Neural crest cell (in vitro differentiated cells): ENCODE results near the gene ROPN1L. TPM values are rescaled to one million over a fixed set of nuclear protein-coding genes. Genes with fewer than 3 reads are reported as not detected.

Experiments
- DNase-seq: peaks from one replicate; pipeline ENCODE4 v3.0.0; 2021; ENCODE audit warnings: low read depth, mixed read lengths, low spot score
- H3K27ac Mint-ChIP-seq: one replicate; pipeline ENCODE4 v1.8.0; 2021; ENCODE audit warnings: mild to moderate bottlenecking, mixed read lengths; ENCODE audit not compliant: unreplicated experiment
- H3K27me3 Mint-ChIP-seq: 2 replicates; pipeline ENCODE4 v1.8.0; 2021; ENCODE audit warnings: low read depth, mild to moderate bottlenecking, mixed read lengths
- H3K36me3 Mint-ChIP-seq: 2 replicates; pipeline ENCODE4 v1.8.0; 2021; ENCODE audit warnings: low read depth, mild to moderate bottlenecking, mixed read lengths
- H3K4me1 Mint-ChIP-seq: 2 replicates; pipeline ENCODE4 v1.8.0; 2021; ENCODE audit warnings: mixed read lengths
- H3K4me3 Mint-ChIP-seq: one replicate; pipeline ENCODE4 v1.8.0; 2021; ENCODE audit warnings: mild to moderate bottlenecking, mixed read lengths
- H3K9me3 Mint-ChIP-seq: 2 replicates; pipeline ENCODE4 v1.8.0; 2021; ENCODE audit warnings: mixed read lengths
- total RNA-seq: library from RNA; stranded (reverse); gene quantifications from 2 replicates; pipeline ENCODE4 v1.2.1, GENCODE V29; 2021
- TF ChIP-seq, protein P1 (sequence below): fragments of 200-600 bp; sonication (generic); conservative IDR thresholded peaks from 2 replicates; pipeline ENCODE4 v1.5.0; 2021; ENCODE audit warnings: antibody characterized with exemption, mild to moderate bottlenecking

Gene ROPN1L
- total RNA-seq, 1 donor from 2014 or later: 0.68 TPM

DNA sequence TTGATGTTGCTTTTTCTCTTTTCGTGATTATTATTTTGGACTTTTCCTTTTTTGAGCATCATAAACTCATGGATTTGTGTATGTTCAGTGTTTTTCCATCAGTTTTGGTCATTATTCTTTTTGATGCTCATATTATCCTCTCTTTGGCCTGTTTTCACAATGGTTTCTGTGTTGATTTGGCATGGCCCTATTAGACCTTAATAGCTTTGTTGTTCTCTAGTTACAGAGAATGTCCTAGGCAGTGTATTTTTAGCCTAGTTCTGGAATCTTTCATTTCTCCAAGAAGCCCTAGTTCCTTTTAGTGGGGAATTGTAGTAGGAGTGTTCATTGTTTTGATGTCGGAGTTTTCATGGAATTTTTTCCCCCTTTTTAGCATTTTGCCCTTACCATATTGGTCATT lies 41.3 kb upstream of the ROPN1L start:
- TF ChIP-seq, protein P1, sequence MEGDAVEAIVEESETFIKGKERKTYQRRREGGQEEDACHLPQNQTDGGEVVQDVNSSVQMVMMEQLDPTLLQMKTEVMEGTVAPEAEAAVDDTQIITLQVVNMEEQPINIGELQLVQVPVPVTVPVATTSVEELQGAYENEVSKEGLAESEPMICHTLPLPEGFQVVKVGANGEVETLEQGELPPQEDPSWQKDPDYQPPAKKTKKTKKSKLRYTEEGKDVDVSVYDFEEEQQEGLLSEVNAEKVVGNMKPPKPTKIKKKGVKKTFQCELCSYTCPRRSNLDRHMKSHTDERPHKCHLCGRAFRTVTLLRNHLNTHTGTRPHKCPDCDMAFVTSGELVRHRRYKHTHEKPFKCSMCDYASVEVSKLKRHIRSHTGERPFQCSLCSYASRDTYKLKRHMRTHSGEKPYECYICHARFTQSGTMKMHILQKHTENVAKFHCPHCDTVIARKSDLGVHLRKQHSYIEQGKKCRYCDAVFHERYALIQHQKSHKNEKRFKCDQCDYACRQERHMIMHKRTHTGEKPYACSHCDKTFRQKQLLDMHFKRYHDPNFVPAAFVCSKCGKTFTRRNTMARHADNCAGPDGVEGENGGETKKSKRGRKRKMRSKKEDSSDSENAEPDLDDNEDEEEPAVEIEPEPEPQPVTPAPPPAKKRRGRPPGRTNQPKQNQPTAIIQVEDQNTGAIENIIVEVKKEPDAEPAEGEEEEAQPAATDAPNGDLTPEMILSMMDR: no peak
- no peaks in the 10 kb centered on the region for H3K9me3 Mint-ChIP-seq

DNA sequence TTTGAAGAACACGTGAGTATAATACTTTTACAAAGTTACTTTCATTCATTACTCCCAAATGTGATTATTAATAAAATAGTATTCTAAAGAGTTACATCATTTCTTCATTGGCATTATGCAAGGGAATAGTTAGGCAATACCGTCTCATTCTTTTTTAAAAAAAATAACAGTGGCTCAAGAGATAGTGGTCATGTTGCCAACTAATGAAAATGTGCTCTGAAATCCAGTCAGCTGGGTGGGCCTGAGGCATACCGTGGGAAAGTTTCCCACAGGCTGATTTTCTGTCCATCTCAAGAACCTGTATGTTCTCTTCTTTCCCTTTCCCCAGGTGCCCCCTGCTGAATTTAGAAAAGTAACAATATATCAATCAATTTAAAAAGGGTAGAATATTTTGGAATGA lies 40.8 kb upstream of the ROPN1L start:
- Mint-ChIP-seq H3K27me3 (no peaks in the 10 kb centered on the region), H3K27ac (no peak overlapping the region), H3K36me3 (peaks cover 26% of the 10 kb centered on the region), H3K4me1 (peaks cover 14% of the 10 kb centered on the region), H3K9me3 (no peaks in the 10 kb centered on the region), H3K4me3 (no peak overlapping the region)
- TF ChIP-seq, protein P1: no peak
- no peak for DNase-seq

More for the DNA sequence above, 41.3 kb upstream of the ROPN1L start:
- no peak overlapping the region for H3K4me3 Mint-ChIP-seq
- H3K27me3 Mint-ChIP-seq: no peaks in the 10 kb centered on the region
- peaks cover 26% of the 10 kb centered on the region for H3K36me3 Mint-ChIP-seq
- no peak for DNase-seq
- H3K4me1 Mint-ChIP-seq: peaks cover 14% of the 10 kb centered on the region
- no peak overlapping the region for H3K27ac Mint-ChIP-seq

DNA sequence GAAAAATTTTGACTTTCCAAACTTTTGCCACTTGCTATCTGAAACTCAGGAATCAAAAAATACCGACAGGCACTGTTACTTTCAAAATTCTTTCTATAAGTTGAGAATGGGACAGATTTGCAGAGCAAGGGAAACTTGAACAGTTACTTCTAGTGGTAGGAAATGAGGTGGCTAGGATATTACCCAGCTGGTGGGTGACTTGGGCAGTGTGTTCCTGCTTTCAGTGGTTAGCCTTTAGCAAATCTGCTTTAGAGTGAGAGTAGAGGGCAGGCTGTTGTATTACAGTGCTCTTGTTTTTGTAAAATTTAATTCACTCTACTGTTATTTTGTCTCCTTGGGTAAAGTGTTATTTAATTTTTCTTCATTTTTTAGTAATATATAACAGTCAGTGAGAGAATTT lies 40.2 kb upstream of the ROPN1L start:
- peaks cover 24% of the 10 kb centered on the region for H3K36me3 Mint-ChIP-seq
- no peak overlapping the region for H3K4me3 Mint-ChIP-seq
- TF ChIP-seq, protein P1: no peak
- H3K4me1 Mint-ChIP-seq: peaks cover 14% of the 10 kb centered on the region
- H3K9me3 Mint-ChIP-seq: no peaks in the 10 kb centered on the region
- DNase-seq: no peak
- no peaks in the 10 kb centered on the region for H3K27me3 Mint-ChIP-seq
- H3K27ac Mint-ChIP-seq: no peak overlapping the region

DNA sequence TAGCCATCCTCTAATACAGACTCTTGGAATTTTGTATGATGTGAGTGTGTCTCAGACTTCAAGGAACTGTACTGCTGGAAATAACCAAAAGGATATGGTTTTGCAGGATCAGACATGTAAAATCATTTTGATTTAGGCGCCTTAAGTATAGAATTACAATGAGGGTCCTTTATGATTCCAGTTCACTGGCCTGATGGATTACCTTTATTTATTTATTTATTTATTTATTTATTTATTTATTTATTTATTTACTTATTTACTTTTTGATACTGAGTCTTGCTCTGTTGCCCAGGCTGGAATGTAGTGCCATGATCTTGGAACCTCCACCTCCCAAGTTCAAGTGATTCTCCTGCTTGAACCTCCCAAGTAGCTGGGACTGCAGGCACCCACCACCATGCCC lies 37.9 kb upstream of the ROPN1L start:
- TF ChIP-seq, protein P1: no peak
- H3K9me3 Mint-ChIP-seq: no peaks in the 10 kb centered on the region
- H3K36me3 Mint-ChIP-seq: peaks cover 29% of the 10 kb centered on the region
- H3K4me1 Mint-ChIP-seq: peaks cover 14% of the 10 kb centered on the region
- DNase-seq: no peak
- no peak overlapping the region for H3K4me3 Mint-ChIP-seq
- no peak overlapping the region for H3K27ac Mint-ChIP-seq
- no peaks in the 10 kb centered on the region for H3K27me3 Mint-ChIP-seq

DNA sequence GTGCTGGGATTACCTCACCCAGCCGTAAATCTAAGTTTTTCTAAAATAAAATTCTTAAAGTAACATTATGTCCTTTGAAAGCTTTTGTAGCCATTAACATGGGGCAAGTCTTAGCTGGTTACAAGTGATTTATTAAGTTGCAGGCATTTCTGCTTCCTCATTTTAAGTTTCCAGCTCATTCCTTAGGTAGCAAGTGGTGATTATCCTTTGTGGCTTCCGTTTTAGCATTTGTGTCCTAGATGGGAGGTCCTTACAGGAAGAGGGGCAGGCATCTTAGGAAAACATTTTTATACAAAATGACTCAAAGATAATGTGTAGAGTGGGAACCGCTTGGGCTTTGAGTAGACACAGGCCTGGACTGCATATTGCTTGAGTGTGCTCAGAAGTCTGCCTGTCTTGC lies 35.0 kb upstream of the ROPN1L start:
- Mint-ChIP-seq H3K4me1 (peaks cover 5% of the 10 kb centered on the region), H3K4me3 (no peak overlapping the region), H3K27me3 (no peaks in the 10 kb centered on the region), H3K27ac (no peak overlapping the region), H3K36me3 (peaks cover 42% of the 10 kb centered on the region), H3K9me3 (no peaks in the 10 kb centered on the region)
- no peak for DNase-seq
- TF ChIP-seq, protein P1: no peak

DNA sequence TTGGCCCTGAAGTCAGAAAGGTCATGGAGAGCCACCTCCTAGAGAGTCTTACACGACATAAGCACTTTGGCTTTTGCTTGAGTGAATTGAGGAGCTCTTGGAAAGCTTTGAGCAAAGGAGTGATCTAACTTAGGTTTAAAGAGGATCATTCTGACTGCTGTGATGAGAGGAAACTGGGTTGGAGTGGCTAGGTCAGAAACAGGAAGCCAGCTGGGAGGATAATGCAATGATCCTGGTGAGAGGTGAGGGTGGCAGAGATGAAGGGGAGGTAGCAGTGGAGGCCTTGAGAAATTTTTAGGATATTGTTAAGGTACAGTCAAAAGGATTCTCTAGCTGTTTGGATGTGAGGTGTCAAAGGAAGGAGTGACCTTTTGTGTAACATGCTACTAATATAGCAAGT lies 32.2 kb upstream of the ROPN1L start:
- TF ChIP-seq, protein P1: no peak
- Mint-ChIP-seq H3K27ac (no peak overlapping the region), H3K36me3 (peaks cover 44% of the 10 kb centered on the region)

More for the DNA sequence above, 32.2 kb upstream of the ROPN1L start:
- H3K4me1 Mint-ChIP-seq: peaks cover 1% of the 10 kb centered on the region
- no peak for DNase-seq
- H3K9me3 Mint-ChIP-seq: no peaks in the 10 kb centered on the region
- H3K27me3 Mint-ChIP-seq: no peaks in the 10 kb centered on the region
- no peak overlapping the region for H3K4me3 Mint-ChIP-seq
